ENCODE measurements around the gene WDR76. TPM values are rescaled to one million over a fixed set of nuclear protein-coding genes. Genes with fewer than 3 reads are reported as not detected.

The WDR76 gene
- polyA plus RNA-seq, 1 donor from 2014 or later, result 0.43 TPM

- Histone ChIP-seq H2AFZ (ENCODE audit: low read depth, low read length) (no peak overlapping the region), H3K4me2 (ENCODE audit: low read length) (peak overlapping the region; percentile 91), H4K20me1 (ENCODE audit: insufficient read depth) (no peaks in the 10 kb centered on the region), H3K9me2 (ENCODE audit: insufficient read depth, low read length) (no peaks in the 10 kb centered on the region), H3K79me2 (replicated peaks; ENCODE audit: insufficient read depth, low read length) (peaks cover 13% of the 10 kb centered on the region), H3K9me3 (ENCODE audit: low read length) (no peaks in the 10 kb centered on the region), H3K36me3 (ENCODE audit: insufficient read depth, low read length) (peaks cover 10% of the 10 kb centered on the region), H3K9ac (ENCODE audit: low read length) (peak overlapping the region; percentile 99), H3K4me3 (ENCODE audit: low read length) (peak overlapping the region; percentile 96), H3K27ac (ENCODE audit: low read length) (no peak overlapping the region), H3K27me3 (ENCODE audit: insufficient read depth, low read depth, low read length) (no peaks in the 10 kb centered on the region), H3F3A (ENCODE audit: insufficient read depth, low read length, poor library complexity, severe bottlenecking) (no peaks in the 10 kb centered on the region)
- no peak for TF ChIP-seq CTCF (IDR thresholded peaks at IDR 0.05; ENCODE audit: poor library complexity, severe bottlenecking)
- no peak for TF ChIP-seq RAD21 (conservative IDR thresholded peaks at IDR 0.05)
- no peak for TF ChIP-seq SMC3 (conservative IDR thresholded peaks at IDR 0.05; ENCODE audit: poor library complexity)
- TF ChIP-seq TAF1 (IDR thresholded peaks at IDR 0.05; ENCODE audit: low read depth), result no peak
- TF ChIP-seq EP300 (conservative IDR thresholded peaks at IDR 0.05; ENCODE audit: poor library complexity, severe bottlenecking), result no peak
- TF ChIP-seq REST (IDR thresholded peaks at IDR 0.05; ENCODE audit: borderline replicate concordance), result no peak
These were observed 33.2 kb upstream of the WDR76 start for GRCh38 chr15:43793647-43794046.

- H3K27me3 ChIP-seq (ENCODE audit: insufficient read depth, low read depth, low read length), result no peaks in the 10 kb centered on the region
- TF ChIP-seq TAF1 (IDR thresholded peaks at IDR 0.05; ENCODE audit: low read depth) (no peak), MXI1 (conservative IDR thresholded peaks at IDR 0.05; ENCODE audit: poor library complexity, severe bottlenecking) (no peak), EP300 (conservative IDR thresholded peaks at IDR 0.05; ENCODE audit: poor library complexity, severe bottlenecking) (no peak), POLR2AphosphoS5 (IDR thresholded peaks at IDR 0.05) (no peak), REST (IDR thresholded peaks at IDR 0.05; ENCODE audit: borderline replicate concordance) (no peak), SMC3 (conservative IDR thresholded peaks at IDR 0.05; ENCODE audit: poor library complexity) (no peak), CTCF (IDR thresholded peaks at IDR 0.05; ENCODE audit: poor library complexity, severe bottlenecking) (no peak), EZH2 (IDR thresholded peaks at IDR 0.05; ENCODE audit: borderline replicate concordance, insufficient read depth, low read length, poor library complexity, severe bottlenecking) (no peak), RAD21 (conservative IDR thresholded peaks at IDR 0.05) (no peak)
- no peak overlapping the region for H3K27ac ChIP-seq (ENCODE audit: low read length)
- no peak overlapping the region for H3K4me2 ChIP-seq (ENCODE audit: low read length)
- H3K9me3 ChIP-seq (ENCODE audit: low read length), result no peaks in the 10 kb centered on the region
- H3K36me3 ChIP-seq (ENCODE audit: insufficient read depth, low read length), result peaks cover 10% of the 10 kb centered on the region
- H3K4me3 ChIP-seq (ENCODE audit: low read length), result no peak overlapping the region
- no peak overlapping the region for H3K9ac ChIP-seq (ENCODE audit: low read length)
- H2AFZ ChIP-seq (ENCODE audit: low read depth, low read length), result no peak overlapping the region
- no peaks in the 10 kb centered on the region for H4K20me1 ChIP-seq (ENCODE audit: insufficient read depth)
- no peaks in the 10 kb centered on the region for H3F3A ChIP-seq (ENCODE audit: insufficient read depth, low read length, poor library complexity, severe bottlenecking)
- peaks cover 13% of the 10 kb centered on the region for H3K79me2 ChIP-seq (replicated peaks; ENCODE audit: insufficient read depth, low read length)
- no peaks in the 10 kb centered on the region for H3K9me2 ChIP-seq (ENCODE audit: insufficient read depth, low read length)
These were observed 32.3 kb upstream of the WDR76 start for GRCh38 chr15:43794269-43795037.

Measured in neural cell (in vitro differentiated cells).